Measurements from ENCODE around the gene IGF1R. TPM values are rescaled to one million over a fixed set of nuclear protein-coding genes. Genes with fewer than 3 reads are reported as not detected.

Gene IGF1R
- total and polyA plus RNA-seq, 2 of the 8 experiments (the other 6 are each of a cell fraction or from before 2014, with no cell fraction given), result 32.9 to 109 TPM

DNA sequence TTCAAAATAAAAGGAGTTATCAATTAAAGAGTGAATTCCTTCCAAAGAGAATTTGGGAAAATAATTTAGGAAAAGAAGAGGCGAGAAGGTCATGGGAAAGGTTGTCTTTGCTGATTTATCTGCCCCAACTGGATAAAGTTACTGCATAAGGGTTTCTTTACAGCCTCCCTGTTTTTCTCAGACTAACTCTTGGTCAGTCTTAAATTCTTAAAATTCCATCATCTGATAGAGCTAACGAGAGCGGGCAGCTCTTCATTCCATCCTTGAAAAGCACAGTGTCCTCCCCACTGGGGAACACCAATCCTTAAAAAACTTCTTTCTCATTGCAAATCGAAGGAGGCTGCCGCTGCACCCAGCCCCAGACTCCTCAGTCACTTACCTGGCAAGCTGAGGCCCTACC lies 252.0 kb downstream of the IGF1R start (continued):
- TF ChIP-seq, protein P1, sequence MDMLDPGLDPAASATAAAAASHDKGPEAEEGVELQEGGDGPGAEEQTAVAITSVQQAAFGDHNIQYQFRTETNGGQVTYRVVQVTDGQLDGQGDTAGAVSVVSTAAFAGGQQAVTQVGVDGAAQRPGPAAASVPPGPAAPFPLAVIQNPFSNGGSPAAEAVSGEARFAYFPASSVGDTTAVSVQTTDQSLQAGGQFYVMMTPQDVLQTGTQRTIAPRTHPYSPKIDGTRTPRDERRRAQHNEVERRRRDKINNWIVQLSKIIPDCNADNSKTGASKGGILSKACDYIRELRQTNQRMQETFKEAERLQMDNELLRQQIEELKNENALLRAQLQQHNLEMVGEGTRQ (IDR thresholded peaks at IDR 0.05; ENCODE audit: low read length), result no peak
- TF ChIP-seq BRCA1 (IDR thresholded peaks at IDR 0.05; ENCODE audit: low read depth, low read length) (no peak), TBP (IDR thresholded peaks at IDR 0.05; ENCODE audit: low read depth, low read length) (no peak), KDM5A (IDR thresholded peaks at IDR 0.05; ENCODE audit: low read length) (no peak), EGR1 (IDR thresholded peaks at IDR 0.05; ENCODE audit: borderline replicate concordance, low read depth, low read length) (no peak)
- TF ChIP-seq, protein P2, sequence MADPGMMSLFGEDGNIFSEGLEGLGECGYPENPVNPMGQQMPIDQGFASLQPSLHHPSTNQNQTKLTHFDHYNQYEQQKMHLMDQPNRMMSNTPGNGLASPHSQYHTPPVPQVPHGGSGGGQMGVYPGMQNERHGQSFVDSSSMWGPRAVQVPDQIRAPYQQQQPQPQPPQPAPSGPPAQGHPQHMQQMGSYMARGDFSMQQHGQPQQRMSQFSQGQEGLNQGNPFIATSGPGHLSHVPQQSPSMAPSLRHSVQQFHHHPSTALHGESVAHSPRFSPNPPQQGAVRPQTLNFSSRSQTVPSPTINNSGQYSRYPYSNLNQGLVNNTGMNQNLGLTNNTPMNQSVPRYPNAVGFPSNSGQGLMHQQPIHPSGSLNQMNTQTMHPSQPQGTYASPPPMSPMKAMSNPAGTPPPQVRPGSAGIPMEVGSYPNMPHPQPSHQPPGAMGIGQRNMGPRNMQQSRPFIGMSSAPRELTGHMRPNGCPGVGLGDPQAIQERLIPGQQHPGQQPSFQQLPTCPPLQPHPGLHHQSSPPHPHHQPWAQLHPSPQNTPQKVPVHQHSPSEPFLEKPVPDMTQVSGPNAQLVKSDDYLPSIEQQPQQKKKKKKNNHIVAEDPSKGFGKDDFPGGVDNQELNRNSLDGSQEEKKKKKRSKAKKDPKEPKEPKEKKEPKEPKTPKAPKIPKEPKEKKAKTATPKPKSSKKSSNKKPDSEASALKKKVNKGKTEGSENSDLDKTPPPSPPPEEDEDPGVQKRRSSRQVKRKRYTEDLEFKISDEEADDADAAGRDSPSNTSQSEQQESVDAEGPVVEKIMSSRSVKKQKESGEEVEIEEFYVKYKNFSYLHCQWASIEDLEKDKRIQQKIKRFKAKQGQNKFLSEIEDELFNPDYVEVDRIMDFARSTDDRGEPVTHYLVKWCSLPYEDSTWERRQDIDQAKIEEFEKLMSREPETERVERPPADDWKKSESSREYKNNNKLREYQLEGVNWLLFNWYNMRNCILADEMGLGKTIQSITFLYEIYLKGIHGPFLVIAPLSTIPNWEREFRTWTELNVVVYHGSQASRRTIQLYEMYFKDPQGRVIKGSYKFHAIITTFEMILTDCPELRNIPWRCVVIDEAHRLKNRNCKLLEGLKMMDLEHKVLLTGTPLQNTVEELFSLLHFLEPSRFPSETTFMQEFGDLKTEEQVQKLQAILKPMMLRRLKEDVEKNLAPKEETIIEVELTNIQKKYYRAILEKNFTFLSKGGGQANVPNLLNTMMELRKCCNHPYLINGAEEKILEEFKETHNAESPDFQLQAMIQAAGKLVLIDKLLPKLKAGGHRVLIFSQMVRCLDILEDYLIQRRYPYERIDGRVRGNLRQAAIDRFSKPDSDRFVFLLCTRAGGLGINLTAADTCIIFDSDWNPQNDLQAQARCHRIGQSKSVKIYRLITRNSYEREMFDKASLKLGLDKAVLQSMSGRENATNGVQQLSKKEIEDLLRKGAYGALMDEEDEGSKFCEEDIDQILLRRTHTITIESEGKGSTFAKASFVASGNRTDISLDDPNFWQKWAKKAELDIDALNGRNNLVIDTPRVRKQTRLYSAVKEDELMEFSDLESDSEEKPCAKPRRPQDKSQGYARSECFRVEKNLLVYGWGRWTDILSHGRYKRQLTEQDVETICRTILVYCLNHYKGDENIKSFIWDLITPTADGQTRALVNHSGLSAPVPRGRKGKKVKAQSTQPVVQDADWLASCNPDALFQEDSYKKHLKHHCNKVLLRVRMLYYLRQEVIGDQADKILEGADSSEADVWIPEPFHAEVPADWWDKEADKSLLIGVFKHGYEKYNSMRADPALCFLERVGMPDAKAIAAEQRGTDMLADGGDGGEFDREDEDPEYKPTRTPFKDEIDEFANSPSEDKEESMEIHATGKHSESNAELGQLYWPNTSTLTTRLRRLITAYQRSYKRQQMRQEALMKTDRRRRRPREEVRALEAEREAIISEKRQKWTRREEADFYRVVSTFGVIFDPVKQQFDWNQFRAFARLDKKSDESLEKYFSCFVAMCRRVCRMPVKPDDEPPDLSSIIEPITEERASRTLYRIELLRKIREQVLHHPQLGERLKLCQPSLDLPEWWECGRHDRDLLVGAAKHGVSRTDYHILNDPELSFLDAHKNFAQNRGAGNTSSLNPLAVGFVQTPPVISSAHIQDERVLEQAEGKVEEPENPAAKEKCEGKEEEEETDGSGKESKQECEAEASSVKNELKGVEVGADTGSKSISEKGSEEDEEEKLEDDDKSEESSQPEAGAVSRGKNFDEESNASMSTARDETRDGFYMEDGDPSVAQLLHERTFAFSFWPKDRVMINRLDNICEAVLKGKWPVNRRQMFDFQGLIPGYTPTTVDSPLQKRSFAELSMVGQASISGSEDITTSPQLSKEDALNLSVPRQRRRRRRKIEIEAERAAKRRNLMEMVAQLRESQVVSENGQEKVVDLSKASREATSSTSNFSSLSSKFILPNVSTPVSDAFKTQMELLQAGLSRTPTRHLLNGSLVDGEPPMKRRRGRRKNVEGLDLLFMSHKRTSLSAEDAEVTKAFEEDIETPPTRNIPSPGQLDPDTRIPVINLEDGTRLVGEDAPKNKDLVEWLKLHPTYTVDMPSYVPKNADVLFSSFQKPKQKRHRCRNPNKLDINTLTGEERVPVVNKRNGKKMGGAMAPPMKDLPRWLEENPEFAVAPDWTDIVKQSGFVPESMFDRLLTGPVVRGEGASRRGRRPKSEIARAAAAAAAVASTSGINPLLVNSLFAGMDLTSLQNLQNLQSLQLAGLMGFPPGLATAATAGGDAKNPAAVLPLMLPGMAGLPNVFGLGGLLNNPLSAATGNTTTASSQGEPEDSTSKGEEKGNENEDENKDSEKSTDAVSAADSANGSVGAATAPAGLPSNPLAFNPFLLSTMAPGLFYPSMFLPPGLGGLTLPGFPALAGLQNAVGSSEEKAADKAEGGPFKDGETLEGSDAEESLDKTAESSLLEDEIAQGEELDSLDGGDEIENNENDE (IDR thresholded peaks at IDR 0.05; ENCODE audit: insufficient replicate concordance, low read length), result no peak
